ENCODE results near the gene PPFIBP1.
"Not testable (repeated sequence)": the region's sequence is repeated elsewhere in the genome, so short reads cannot be mapped to it uniquely, and the experiment has no call there.

Gene PPFIBP1

DNA sequence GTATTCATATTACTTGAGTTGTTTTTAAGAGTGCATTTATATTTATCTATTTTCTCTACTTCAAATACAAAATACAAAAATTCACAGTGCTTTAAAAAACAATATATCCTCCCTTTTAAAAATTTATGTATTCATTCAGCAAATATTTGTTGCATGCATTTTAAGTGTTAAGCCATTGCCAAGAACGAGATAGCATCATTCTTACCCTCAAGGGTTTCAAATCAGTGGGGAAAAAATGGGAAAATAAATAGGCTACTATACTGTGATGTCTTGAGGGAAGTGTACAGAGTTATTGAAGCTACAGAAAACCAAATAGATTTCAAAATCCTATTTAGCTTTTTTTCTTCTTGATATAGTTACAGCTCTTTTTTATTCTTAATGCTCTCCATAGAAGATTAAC, 209.8 kb downstream of the PPFIBP1 start:
- DNase-seq (ENCODE audit: low read depth), result no peak
- no peak overlapping the region for H3K4me3 ChIP-seq (ENCODE audit: low read depth, low read length)
- TF ChIP-seq, protein P1, sequence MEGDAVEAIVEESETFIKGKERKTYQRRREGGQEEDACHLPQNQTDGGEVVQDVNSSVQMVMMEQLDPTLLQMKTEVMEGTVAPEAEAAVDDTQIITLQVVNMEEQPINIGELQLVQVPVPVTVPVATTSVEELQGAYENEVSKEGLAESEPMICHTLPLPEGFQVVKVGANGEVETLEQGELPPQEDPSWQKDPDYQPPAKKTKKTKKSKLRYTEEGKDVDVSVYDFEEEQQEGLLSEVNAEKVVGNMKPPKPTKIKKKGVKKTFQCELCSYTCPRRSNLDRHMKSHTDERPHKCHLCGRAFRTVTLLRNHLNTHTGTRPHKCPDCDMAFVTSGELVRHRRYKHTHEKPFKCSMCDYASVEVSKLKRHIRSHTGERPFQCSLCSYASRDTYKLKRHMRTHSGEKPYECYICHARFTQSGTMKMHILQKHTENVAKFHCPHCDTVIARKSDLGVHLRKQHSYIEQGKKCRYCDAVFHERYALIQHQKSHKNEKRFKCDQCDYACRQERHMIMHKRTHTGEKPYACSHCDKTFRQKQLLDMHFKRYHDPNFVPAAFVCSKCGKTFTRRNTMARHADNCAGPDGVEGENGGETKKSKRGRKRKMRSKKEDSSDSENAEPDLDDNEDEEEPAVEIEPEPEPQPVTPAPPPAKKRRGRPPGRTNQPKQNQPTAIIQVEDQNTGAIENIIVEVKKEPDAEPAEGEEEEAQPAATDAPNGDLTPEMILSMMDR (IDR thresholded peaks at IDR 0.05; ENCODE audit: low read depth, low read length), result no peak
- TF ChIP-seq, protein P2, sequence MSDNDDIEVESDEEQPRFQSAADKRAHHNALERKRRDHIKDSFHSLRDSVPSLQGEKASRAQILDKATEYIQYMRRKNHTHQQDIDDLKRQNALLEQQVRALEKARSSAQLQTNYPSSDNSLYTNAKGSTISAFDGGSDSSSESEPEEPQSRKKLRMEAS (IDR thresholded peaks at IDR 0.05; ENCODE audit: low read depth, low read length), result no peak
- TF ChIP-seq POLR2A (IDR thresholded peaks at IDR 0.05; ENCODE audit: extremely low read depth, insufficient read length) (no peak), MYC (IDR thresholded peaks at IDR 0.05; ENCODE audit: low read depth, low read length) (no peak)

DNA sequence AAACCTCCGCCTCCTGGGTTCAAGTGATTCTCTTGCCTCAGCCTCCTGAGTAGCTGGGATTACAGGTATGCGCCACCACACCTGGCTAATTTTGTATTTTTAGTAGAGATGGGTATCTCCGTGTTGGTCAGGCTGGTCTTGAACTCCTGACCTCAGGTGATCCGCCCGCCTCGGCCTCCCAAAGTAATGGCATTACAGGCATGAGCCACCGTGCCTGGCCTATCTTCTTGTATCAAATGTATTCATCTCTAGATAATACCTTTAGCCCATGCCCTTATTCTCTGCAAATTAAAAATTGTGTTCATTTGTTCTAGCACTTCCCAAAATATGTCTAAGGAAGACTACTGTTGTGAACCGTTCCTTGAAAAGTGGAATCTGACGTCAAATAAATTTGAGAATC, 210.3 kb downstream of the PPFIBP1 start:
- H3K4me3 ChIP-seq (ENCODE audit: low read depth, low read length); DNase-seq (ENCODE audit: low read depth): not testable (repeated sequence)

DNA sequence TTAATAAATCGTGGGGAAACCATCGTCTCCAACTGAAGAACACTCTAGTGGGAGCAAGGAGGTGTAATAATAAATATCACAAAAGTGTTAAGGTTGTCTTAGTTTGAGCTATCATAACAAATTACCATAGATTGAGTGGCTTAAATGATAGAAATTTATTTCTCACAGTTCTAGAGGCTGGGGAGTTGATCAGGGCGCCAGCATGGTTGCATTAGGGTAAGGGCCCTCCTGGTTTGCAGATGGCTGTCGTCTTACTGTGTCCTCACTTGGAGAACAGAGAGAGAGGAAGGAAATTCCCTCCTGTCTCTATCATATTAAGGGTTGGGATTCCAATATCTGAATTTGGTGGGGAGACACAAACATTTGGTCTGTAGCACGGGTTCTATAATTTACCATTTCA, 219.6 kb downstream of the PPFIBP1 start:
- TF ChIP-seq POLR2A (IDR thresholded peaks at IDR 0.05; ENCODE audit: extremely low read depth, insufficient read length) (no peak), MYC (IDR thresholded peaks at IDR 0.05; ENCODE audit: low read depth, low read length) (no peak)
- TF ChIP-seq, protein P2 (IDR thresholded peaks at IDR 0.05; ENCODE audit: low read depth, low read length), result no peak
- TF ChIP-seq, protein P1 (IDR thresholded peaks at IDR 0.05; ENCODE audit: low read depth, low read length), result no peak
- H3K4me3 ChIP-seq (ENCODE audit: low read depth, low read length), result no peak overlapping the region
- no peak for DNase-seq (ENCODE audit: low read depth)
